Thoracic aorta (tissue), 2 donors: ENCODE measurements around the gene COL21A1. TPM values are rescaled to one million over a fixed set of nuclear protein-coding genes. Genes with fewer than 3 reads are reported as not detected.

Experiments used
- ATAC-seq: fragments of 150-250 bp; one replicate; pipeline ENCODE4 v1.8.0; 2017; ENCODE audit warnings: low read depth; ENCODE audit not compliant: insufficient number of reproducible peaks, low FRiP score
- DNase-seq: peaks from one replicate; pipeline ENCODE4 v3.0.0-alpha.2; 2020; ENCODE audit warnings: low spot score
- H3K27ac ChIP-seq, 2 donors: fragments of 200-600 bp; sonication (generic); 1 replicate in 1 of 2; 2 replicates in 1 of 2; pipeline ENCODE4 v1.5.1; 2016; ENCODE audit warnings: mild to moderate bottlenecking in 2 of 2, moderate library complexity in 2 of 2
- H3K27me3 ChIP-seq: fragments of 200-600 bp; sonication (generic); replicated peaks from 2 replicates; pipeline ENCODE4 v1.6.0; 2016; ENCODE audit warnings: mild to moderate bottlenecking; ENCODE audit not compliant: insufficient read depth
- H3K36me3 ChIP-seq: fragments of 200-600 bp; sonication (generic); one replicate; pipeline ENCODE4 v1.5.1; 2016
- H3K4me1 ChIP-seq, 2 donors: fragments of 200-600 bp; sonication (generic); 1 replicate in 1 of 2; 2 replicates in 1 of 2; pipeline versions ENCODE4 v1.5.1 to v1.6.0; 2016; ENCODE audit warnings: low read depth in 2 of 2, mild to moderate bottlenecking in 1 of 2; ENCODE audit not compliant: control insufficient read depth in 1 of 2
- H3K4me3 ChIP-seq: fragments of 200-600 bp; sonication (generic); 2 replicates; pipeline ENCODE4 v1.5.1; 2016; ENCODE audit warnings: mild to moderate bottlenecking
- H3K9me3 ChIP-seq: fragments of 200-600 bp; sonication (generic); 2 replicates; pipeline ENCODE4 v1.5.1; 2016
- CTCF ChIP-seq: fragments of 200-600 bp; sonication (generic); IDR thresholded peaks from one replicate; pipeline ENCODE4 v1.5.1; 2019; ENCODE audit warnings: antibody characterized with exemption
- total RNA-seq, 2 donors: library from RNA; depleted of rRNA; stranded (reverse); fragments of >200 nt; gene quantifications; one replicate each; pipeline versions ENCODE4 v1.1.0 to v1.2.3, GENCODE V29; 2016

COL21A1 gene
- total RNA-seq, 2 donors from 2014 or later = 52.6 to 53.7 TPM

- Histone ChIP-seq H3K9me3 (no peaks in the 10 kb centered on the region), H3K27me3 (no peaks in the 10 kb centered on the region), H3K4me3 (no peak overlapping the region), H3K36me3 (no peaks in the 10 kb centered on the region), H3K4me1 (peaks cover 22 to 32% of the 10 kb centered on the region in 2 donors), H3K27ac (no peak overlapping the region)
- DNase-seq = no peak
- no peak for ATAC-seq
- TF ChIP-seq CTCF = no peak
These were observed 12.1 kb upstream of the COL21A1 start for GRCh38 chr6:56259234-56260077.

DNA sequence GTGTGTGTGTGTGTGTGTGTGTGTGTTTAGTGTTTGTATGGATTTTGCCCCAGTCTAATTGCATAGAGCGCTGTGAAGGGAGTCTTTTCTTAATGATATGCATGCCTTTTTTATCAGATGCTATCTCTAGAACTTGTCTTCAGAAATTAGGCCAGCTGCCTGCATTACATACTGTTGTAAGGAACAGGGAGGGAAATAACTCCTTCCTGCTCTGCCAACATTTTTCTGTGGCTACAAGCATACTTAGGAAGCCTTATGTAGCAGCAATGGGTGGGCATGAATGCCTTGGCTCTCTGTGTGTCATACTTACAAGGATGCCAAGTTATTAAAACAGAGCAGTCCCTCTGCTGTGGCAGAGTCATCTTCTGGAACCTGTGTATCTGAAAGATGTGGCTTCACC lies 8.0 kb upstream of the COL21A1 start:
- Histone ChIP-seq H3K27ac (peak overlapping the region; percentile 41 to 56), H3K4me3 (no peak overlapping the region), H3K36me3 (no peaks in the 10 kb centered on the region), H3K27me3 (no peaks in the 10 kb centered on the region), H3K9me3 (no peaks in the 10 kb centered on the region), H3K4me1 (peaks cover 30 to 49% of the 10 kb centered on the region in 2 donors)
- no peak for TF ChIP-seq CTCF
- ATAC-seq = no peak
- no peak for DNase-seq

GRCh38 chr6:56250266-56250665 lies 2.9 kb upstream of the COL21A1 start:
- DNase-seq (no peak), ATAC-seq (no peak)

DNA sequence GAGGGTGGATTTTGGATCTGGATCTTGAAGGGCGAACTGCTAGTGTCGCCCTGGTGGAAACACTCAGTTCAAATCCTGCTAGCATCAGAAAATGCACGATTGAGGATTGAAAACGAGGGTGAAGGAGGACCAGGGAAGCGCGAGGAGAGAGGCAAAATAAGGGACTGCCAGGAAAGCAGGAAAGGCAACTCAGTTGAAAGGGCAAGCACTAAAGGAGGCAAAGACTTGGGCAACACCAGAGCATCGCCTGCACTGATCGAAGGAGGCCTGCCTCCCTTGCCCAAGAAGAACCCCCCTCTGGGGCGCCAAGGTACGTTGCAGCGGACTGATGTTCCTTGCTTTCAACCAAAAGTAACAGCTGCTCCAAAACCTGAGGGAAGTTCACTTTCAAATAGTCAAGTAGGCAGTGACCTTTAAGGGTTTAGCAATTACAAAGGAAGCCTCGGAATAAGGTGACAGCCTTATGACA lies 308 bp upstream of the COL21A1 start:
- Histone ChIP-seq H3K36me3 (no peaks in the 10 kb centered on the region), H3K27ac (peak overlapping the region; percentile 77 to 88), H3K4me1 (peaks cover 12 to 35% of the 10 kb centered on the region in 2 donors), H3K9me3 (no peaks in the 10 kb centered on the region), H3K27me3 (no peaks in the 10 kb centered on the region), H3K4me3 (peak overlapping the region; percentile 73)
- no peak for TF ChIP-seq CTCF
- DNase-seq (no peak), ATAC-seq (no peak)

More at GRCh38 chr6:56250266-56250665, 2.9 kb upstream of the COL21A1 start:
- H3K27me3 ChIP-seq = no peaks in the 10 kb centered on the region
- H3K36me3 ChIP-seq = no peaks in the 10 kb centered on the region
- H3K4me1 ChIP-seq = peaks cover 20 to 34% of the 10 kb centered on the region in 2 donors
- no peak overlapping the region for H3K27ac ChIP-seq
- H3K9me3 ChIP-seq = no peaks in the 10 kb centered on the region
- no peak overlapping the region for H3K4me3 ChIP-seq
- no peak for TF ChIP-seq CTCF

DNA sequence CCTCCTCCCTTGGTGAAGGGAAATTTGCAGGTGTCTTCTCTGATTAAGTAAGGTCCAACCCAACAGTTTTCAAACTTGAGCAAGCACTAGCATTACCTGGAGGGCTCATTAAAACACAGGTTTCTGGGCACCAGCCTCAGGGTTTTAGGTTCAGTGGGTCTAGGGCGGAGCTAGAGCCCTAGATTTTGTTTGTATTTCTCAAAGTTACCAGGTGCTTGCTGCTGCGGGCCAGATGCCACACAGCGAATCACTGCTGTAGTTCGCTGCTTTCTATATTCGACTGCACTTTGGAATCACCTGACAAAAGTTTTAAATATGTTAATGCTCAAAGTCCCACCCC lies 869 bp downstream of the COL21A1 start:
- peak overlapping the region; percentile 77 to 88 for H3K27ac ChIP-seq
- H3K9me3 ChIP-seq = no peaks in the 10 kb centered on the region
- H3K27me3 ChIP-seq = no peaks in the 10 kb centered on the region
- ATAC-seq = no peak
- peaks cover 16 to 45% of the 10 kb centered on the region in 2 donors for H3K4me1 ChIP-seq
- peak overlapping the region; percentile 73 for H3K4me3 ChIP-seq
- no peak for DNase-seq
- H3K36me3 ChIP-seq = no peaks in the 10 kb centered on the region
- no peak for TF ChIP-seq CTCF
